ENCODE data around the gene LMBR1.

DNA sequence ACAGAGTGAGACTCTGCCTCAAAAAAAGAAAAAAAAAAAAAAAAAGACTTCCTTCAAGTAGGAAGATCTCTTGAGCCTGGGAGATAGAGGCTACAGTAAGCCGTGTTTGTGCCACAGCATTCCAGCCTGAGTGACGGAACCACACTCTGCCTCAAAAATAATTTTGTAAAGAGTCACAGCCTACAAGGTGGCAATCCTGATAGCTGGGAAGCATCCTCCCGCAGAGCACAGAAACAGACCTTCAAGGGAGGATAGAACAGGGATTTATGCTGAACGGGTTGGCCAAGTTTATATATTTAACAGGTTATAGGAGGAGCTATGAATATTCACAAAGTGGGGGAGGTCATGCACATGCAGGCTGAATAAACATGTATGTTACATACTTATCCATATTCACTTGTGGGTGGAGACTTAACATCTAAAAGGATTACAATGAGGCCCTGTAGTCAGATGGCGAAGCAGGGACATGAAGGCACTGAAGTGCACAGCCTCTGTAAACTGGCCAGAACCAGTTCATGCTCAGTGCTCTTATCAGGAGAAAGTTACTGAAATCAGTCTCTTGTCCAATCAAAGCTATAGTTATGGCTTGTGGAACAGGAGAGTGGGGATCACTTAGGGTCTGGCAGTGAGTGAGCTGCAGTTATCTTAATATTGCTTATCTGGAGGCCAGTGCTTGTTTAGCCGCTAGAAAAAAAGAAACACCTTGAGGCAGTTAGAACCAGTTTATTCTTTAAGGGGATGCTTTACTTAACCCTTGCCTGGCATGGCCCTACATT is 6.8 kb downstream of the LMBR1 start:
- TF ChIP-seq POLR2AphosphoS5 (IDR thresholded peaks at IDR 0.05; ENCODE audit: low read depth, low read length) (no peak), SIN3A (IDR thresholded peaks at IDR 0.05; ENCODE audit: borderline replicate concordance, insufficient read depth, low read length) (no peak), TAF1 (IDR thresholded peaks at IDR 0.05; ENCODE audit: borderline replicate concordance, insufficient read depth, low read length) (no peak)
- TF ChIP-seq, protein P1, sequence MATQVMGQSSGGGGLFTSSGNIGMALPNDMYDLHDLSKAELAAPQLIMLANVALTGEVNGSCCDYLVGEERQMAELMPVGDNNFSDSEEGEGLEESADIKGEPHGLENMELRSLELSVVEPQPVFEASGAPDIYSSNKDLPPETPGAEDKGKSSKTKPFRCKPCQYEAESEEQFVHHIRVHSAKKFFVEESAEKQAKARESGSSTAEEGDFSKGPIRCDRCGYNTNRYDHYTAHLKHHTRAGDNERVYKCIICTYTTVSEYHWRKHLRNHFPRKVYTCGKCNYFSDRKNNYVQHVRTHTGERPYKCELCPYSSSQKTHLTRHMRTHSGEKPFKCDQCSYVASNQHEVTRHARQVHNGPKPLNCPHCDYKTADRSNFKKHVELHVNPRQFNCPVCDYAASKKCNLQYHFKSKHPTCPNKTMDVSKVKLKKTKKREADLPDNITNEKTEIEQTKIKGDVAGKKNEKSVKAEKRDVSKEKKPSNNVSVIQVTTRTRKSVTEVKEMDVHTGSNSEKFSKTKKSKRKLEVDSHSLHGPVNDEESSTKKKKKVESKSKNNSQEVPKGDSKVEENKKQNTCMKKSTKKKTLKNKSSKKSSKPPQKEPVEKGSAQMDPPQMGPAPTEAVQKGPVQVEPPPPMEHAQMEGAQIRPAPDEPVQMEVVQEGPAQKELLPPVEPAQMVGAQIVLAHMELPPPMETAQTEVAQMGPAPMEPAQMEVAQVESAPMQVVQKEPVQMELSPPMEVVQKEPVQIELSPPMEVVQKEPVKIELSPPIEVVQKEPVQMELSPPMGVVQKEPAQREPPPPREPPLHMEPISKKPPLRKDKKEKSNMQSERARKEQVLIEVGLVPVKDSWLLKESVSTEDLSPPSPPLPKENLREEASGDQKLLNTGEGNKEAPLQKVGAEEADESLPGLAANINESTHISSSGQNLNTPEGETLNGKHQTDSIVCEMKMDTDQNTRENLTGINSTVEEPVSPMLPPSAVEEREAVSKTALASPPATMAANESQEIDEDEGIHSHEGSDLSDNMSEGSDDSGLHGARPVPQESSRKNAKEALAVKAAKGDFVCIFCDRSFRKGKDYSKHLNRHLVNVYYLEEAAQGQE (IDR thresholded peaks at IDR 0.05; ENCODE audit: insufficient read depth in 1 of 2, low read depth in 2 of 2, low read length in 2 of 2) = no peak

All from PFSK-1 (cell line).